Glomerular endothelial cell (primary cell): Measurements from ENCODE around the gene CEP89. TPM values are rescaled to one million over a fixed set of nuclear protein-coding genes. Genes with fewer than 3 reads are reported as not detected.
"Not testable (repeated sequence)": the region's sequence is repeated elsewhere in the genome, so short reads cannot be mapped to it uniquely, and the experiment has no call there.

Source experiments
- DNase-seq: peaks from one replicate; pipeline ENCODE4 v3.0.0-alpha.2; 2011; ENCODE audit warnings: low read depth, low spot score; ENCODE audit errors: extremely low read depth
- total RNA-seq: library from RNA; depleted of rRNA; stranded (reverse); fragments of >200 nt; gene quantifications from 2 replicates; pipeline ENCODE4 v1.2.3, GENCODE V29; 2015

Gene CEP89
- total RNA-seq, 1 donor from 2014 or later = 25.8 TPM

DNA sequence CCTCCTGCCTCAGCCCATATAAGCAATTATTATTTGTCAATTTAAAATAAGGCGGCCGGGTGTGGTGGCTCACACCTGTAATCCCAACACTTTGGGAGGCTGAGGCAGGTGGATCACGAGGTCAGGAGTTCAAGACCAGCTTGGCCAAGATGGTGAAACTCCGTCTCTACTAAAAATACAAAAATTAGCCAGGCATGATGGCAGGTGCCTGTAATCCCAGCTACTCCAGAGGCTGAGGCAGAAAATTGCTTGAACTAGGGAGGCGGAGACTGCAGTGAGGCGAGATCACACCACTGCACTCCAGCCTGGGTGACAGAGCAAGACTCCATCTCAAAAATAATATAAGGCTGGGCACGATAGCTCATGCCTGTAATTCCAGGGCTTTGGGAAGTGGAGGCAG is 114.9 kb downstream of the CEP89 start:
- DNase-seq = not testable (repeated sequence)

GRCh38 chr19:32852216-32852615 is 119.5 kb downstream of the CEP89 start:
- no peak for DNase-seq

DNA sequence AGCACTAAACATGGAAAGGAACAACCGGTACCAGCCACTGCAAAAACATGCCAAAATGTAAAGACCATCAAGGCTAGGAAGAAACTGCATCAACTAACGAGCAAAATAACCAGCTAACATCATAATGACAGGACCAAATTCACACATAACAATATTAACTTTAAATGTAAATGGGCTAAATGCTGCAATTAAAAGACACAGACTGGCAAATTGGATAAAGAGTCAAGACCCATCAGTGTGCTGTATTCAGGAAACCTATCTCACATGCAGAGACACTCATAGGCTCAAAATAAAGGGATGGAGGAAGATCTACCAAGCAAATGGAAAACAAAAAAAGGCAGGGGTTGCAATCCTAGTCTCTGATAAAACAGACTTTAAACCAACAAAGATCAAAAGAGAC is 123.7 kb downstream of the CEP89 start:
- not testable (repeated sequence) for DNase-seq

- DNase-seq = no peak
Observed at GRCh38 chr19:32843716-32844245, 128.0 kb downstream of the CEP89 start.

GRCh38 chr19:32842061-32842460 is 129.7 kb downstream of the CEP89 start:
- DNase-seq = no peak

GRCh38 chr19:32837531-32837930 is 134.2 kb downstream of the CEP89 start:
- DNase-seq = no peak

DNA sequence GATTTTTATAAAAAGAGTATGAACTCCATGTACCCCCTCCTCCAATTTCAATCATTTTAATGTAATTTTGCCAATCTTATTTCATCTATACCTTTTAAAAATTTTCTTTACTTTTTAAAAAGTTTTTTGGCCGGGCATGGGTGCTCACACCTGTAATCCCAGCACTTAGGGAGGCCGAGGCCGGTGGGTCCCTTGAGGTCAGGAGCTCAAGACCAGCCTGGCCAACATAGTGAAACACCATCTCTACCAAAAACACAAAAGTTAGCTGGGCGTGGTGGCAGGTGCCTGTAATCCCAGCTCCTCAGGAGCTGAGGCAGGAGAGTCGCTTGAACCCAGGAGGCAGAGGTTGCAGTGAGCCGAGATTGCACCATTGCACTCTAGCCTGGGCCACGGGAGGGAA is 138.4 kb downstream of the CEP89 start:
- DNase-seq = not testable (repeated sequence)

- not testable (repeated sequence) for DNase-seq
Observed at GRCh38 chr19:32832825-32833224, 138.9 kb downstream of the CEP89 start.

DNA sequence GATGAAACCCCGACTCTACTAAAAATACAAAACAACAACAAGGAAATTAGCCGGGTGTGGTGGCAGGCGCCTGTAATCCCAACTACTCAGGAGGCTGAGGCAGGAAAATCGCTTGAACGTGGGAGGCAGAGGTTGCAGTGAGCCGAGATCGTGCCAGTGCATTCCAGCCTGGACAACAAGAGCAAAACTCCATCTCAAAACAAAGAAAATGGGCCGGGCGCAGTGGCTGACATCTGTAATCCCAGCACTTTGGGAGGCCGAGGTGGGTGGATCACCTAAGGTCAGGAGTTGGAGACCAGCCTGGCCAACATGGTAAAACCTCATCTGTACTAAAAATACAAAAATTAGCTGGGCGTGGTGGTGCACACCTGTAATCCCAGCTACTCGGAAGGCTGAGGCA is 139.7 kb downstream of the CEP89 start:
- not testable (repeated sequence) for DNase-seq

DNA sequence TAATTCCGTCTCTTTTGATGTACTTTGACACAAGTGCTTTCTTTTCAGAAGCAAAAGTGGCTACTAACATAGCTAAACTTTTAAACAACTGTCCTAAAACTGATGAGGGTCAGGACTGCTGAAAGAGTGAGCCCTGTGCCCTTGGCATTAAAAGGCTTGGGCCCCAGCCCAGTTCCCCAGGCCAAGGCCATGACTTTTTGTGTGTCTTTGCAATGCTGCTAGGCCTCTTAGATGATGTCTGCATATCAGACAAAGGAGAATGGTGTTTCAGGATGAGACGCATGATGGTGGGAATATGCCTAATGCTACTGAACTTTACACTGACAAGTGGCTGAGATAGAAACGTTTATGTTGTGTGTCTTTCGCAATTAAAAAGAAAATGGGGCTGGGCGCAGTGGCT is 140.1 kb downstream of the CEP89 start:
- no peak for DNase-seq

DNA sequence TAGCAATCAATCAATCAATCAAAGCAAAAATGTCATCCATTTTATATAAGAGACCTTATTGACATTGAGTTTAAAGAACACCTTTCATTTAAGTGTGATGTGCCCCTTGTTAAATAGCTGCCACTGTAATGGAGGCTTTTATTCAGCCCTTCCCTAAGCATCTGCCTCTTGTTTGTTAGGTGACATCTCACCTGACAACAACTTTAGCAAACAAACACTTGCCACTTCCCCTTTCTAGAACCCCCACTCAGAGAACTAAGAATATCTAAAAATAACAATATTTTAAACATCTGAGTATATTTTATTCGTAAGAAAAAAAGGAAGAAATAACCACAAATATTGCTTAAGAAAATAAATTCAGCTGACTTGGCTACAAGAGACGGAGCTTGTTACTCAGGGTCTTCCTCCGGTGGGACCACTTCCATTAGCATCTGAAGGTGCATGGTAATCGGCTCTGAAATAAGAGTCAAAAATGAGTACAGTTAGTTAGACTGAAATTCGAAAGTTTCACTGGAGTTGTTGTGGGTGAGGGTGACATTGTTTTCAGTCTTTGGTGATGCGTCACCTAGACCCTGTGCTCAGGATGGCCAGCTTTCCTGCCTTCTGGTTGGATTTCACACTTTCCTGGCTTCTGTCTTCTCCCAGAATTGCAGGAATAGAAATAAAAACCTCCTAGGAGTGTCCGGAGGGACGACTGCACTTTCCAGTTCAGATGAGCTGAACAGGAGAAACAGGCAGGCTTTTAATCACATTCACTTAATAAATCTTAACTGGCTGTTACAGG is 141.3 kb downstream of the CEP89 start:
- no peak for DNase-seq

DNA sequence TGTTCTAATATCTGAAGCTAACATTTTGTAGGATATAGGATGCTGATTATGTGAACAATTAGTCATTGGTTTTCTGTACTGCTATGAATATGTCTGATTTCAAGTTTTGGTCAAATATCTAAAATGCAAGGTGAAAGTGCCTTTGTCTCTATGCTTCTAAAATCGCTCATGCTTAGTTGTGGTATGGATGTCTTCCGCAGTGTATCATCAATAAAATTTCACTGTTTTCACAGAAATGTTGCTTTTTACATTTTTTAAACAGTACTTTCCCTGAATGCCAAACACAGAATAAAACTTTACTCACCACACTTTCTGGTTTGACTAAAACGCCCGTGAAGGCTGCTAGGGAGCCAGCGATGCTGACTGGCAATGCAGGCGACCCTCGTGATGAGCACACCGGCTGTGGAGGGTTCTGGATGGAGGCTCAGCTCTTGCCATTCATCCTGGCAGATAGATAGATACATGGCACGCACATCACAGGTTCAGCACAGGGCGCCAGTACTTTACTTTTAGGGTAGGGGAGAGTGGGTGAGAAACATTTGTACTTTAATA is 142.3 kb downstream of the CEP89 start:
- no peak for DNase-seq

GRCh38 chr19:32828643-32829344 is 143.0 kb downstream of the CEP89 start:
- DNase-seq = no peak

DNA sequence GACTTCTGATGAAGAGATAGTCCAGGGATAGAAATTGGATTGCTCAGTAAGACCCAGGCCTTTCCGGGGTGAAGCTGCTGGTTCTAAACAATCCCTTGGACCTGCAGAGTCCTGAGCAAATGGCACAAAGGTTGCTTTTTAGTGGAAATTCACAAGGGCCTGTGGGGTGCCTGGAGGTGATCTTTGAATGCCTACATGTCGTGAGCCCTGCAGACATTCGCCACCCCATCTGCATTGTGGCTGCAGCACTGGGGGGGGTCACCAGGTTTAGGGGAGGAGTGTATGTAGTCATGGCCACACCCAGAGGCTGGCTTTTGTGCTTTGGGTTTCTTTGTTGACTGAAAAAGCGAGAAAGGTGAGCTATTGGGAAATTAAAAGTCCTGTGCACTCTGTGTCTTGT is 143.6 kb downstream of the CEP89 start:
- no peak for DNase-seq

Other genes starting within 250 kb of the CEP89 start
- not detected in 2 replicates for gene SLC7A9, start 102.2 kb downstream of the CEP89 start, total RNA-seq
- 1.6 and 1.9 TPM in 2 replicates for gene FAAP24, start 284 bp upstream of the CEP89 start, total RNA-seq
- 2.8 and 5.4 TPM in 2 replicates for gene RHPN2, start 92.9 kb upstream of the CEP89 start, total RNA-seq
- gene GPATCH1, start 109.2 kb upstream of the CEP89 start, total RNA-seq = 2.5 and 6.6 TPM in 2 replicates
- gene WDR88, start 160.2 kb upstream of the CEP89 start, total RNA-seq = not detected in 2 replicates
- 30.0 and 36.5 TPM in 2 replicates for gene LRP3, start 222.4 kb upstream of the CEP89 start, total RNA-seq